Measurements from ENCODE around the gene TRIM10.
"Not testable (repeated sequence)": the region's sequence is repeated elsewhere in the genome, so short reads cannot be mapped to it uniquely, and the experiment has no call there.

The TRIM10 gene

DNA sequence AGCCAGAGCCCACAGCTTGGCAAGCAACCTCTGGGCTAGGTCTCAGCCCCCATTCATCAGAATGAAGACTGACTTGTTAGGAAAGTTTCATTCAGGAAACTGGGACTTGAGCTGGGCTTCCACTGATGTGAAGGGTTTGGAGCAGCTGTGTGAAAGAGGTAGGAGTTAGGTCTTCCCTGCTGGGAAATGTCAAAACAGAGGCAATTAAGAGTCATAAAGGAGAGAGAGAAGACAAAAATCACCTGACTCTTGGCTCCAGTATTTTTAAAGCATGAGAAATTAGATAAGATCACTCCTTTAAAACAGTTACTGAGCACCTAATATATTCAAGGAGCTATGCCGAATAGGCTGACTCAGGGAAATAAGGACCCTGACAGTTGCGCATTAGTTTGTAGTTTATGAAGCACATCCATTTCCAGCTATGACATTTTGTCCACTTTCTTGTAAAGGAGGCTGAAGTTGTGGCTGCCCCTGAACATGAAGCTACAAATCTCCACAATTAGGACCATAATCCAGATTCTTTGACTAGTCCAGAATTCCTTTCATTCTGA, 29.0 kb downstream of the TRIM10 start:
- Histone ChIP-seq H3K9me3 (ENCODE audit: low read length) (no peaks in the 10 kb centered on the region), H3K27me3 (ENCODE audit: control insufficient read depth in 1 of 2, insufficient read depth in 2 of 2, low read length in 2 of 2) (peaks cover 37 to 47% of the 10 kb centered on the region in 2 donors), H3K36me3 (ENCODE audit: insufficient read depth, low read length) (no peaks in the 10 kb centered on the region), H3K9ac (ENCODE audit: low read length) (no peak overlapping the region), H3K4me1 (ENCODE audit: insufficient read depth, low read length) (no peaks in the 10 kb centered on the region), H3K4me3 (ENCODE audit: low read depth in 1 of 2, low read length in 2 of 2) (no peak overlapping the region), H3K27ac (ENCODE audit: low read depth, low read length) (no peak overlapping the region)

DNA sequence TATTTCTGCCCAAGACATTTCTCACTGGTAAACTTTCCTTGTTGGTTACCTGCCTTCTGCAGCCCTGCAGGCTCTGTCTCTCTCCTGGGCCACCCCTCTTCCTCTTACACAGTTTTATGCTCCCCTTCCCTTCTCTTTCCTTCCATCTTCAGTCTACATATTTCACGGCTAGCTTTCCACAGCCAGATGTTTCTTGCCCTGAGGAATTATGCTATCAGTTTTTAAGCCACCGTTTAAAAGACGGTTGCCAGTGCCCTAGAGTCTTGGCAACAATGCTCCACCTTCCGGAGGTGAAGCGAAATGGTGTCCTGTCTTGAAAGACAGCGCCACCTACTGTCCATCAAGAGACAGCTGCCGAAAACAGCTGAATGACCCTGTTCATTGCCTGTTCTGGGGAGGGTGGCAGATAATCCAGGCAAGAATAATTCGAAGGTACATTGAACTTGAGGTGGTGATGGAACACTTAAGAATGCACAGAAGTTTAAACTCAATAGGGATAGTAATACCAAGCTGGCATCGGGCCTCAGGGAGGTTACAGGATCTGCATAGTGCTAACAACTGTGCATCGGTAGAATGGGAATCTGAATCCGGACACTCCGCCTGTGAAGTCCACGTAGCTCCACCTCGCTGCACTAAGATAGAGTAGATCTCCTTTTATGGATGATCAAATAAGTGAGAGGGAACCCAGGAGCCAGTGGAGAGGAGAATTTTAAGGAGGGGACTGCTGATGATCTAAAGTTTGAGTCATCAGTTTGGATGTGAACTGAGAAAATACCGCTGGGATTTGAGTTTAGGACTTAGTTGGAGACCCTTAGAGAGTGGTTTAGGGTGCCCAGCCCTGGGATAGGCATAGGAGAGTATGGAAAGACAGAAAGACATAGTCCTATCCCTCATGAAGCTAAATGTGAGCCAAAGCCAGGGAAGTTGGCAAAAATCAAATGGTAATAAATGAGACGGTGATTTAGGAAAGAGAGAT, 29.8 kb downstream of the TRIM10 start:
- no peak overlapping the region for H3K27ac ChIP-seq (ENCODE audit: low read depth, low read length)
- H3K9me3 ChIP-seq (ENCODE audit: low read length) = no peaks in the 10 kb centered on the region
- no peak overlapping the region for H3K4me3 ChIP-seq (ENCODE audit: low read depth in 1 of 2, low read length in 2 of 2)
- no peaks in the 10 kb centered on the region for H3K36me3 ChIP-seq (ENCODE audit: insufficient read depth, low read length)
- no peaks in the 10 kb centered on the region for H3K4me1 ChIP-seq (ENCODE audit: insufficient read depth, low read length)
- peaks cover 40 to 55% of the 10 kb centered on the region in 2 donors for H3K27me3 ChIP-seq (ENCODE audit: control insufficient read depth in 1 of 2, insufficient read depth in 2 of 2, low read length in 2 of 2)
- no peak overlapping the region for H3K9ac ChIP-seq (ENCODE audit: low read length)

DNA sequence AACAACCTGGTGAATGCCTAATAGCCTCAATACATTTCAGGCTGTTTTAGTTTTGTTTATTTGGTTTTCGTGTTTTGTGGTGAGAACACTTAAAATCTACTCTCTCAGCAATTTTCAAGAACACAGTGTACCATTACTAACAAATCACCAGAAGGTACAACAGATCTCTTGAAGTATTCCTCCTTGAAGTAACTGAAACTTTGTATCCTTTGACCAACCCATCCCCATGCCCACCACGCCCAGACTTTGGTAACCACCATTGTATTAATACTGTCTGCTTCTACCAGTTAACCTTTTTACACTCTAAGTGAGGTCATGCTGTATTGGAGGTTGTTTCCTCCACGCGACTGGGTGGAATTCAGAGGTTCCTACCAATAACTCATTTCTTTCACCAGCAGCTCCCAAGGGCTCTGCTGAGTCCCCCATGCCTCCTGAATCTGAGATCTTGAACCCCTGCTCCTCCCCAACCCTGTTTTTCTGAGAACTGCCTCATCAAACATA, 30.8 kb downstream of the TRIM10 start:
- Histone ChIP-seq H3K4me3 (ENCODE audit: low read depth in 1 of 2, low read length in 2 of 2) (no peak overlapping the region), H3K4me1 (ENCODE audit: insufficient read depth, low read length) (no peaks in the 10 kb centered on the region), H3K9me3 (ENCODE audit: low read length) (no peaks in the 10 kb centered on the region), H3K36me3 (ENCODE audit: insufficient read depth, low read length) (no peaks in the 10 kb centered on the region), H3K27me3 (ENCODE audit: control insufficient read depth in 1 of 2, insufficient read depth in 2 of 2, low read length in 2 of 2) (peaks cover 40 to 55% of the 10 kb centered on the region in 2 donors), H3K27ac (ENCODE audit: low read depth, low read length) (no peak overlapping the region), H3K9ac (ENCODE audit: low read length) (no peak overlapping the region)

DNA sequence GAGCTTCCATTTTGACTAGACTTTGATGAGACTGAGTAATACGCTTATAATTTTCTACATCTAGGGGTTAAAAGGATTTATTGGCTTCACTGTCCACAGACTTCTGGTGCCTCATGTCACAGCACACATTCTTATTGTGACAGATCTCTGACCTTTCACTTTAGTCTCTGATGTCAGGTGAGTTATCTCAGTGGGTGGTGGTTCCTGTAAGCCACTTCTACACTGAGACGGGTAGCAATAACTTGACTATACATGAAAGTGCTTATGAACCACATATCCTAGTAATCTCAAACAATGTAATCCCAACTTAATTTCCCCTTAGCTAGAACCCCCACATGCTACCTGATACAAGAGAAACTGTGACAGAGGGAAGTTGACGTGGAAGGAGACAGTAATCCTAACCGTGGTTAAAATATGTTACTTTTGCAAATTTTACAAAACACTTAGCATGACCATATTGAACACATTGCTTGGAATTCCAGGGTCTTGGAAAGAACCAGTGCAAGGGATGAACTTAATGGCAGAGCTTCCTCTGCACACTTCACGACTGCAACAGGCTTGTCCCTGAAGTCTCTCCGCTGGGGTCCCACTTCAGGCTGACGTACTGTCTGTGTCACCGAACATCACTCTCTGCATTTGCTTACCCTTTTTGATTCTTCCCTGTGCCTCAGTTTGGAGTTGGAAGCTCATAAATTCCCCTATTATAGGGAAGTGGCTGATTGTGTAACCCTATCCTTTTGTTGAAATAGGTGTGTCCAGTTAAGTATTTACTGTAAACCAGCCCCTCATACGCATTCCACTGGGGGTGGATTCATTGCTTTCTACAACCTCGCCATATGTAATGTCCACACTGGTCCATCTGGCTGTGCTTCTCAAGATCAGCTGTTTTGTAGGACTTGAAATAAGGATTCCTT, 31.5 kb downstream of the TRIM10 start:
- H3K27ac ChIP-seq (ENCODE audit: low read depth, low read length) = no peak overlapping the region
- H3K27me3 ChIP-seq (ENCODE audit: control insufficient read depth in 1 of 2, insufficient read depth in 2 of 2, low read length in 2 of 2) = peaks cover 40 to 51% of the 10 kb centered on the region in 2 donors
- no peak overlapping the region for H3K9ac ChIP-seq (ENCODE audit: low read length)
- no peaks in the 10 kb centered on the region for H3K9me3 ChIP-seq (ENCODE audit: low read length)
- no peak overlapping the region for H3K4me3 ChIP-seq (ENCODE audit: low read depth in 1 of 2, low read length in 2 of 2)
- no peaks in the 10 kb centered on the region for H3K4me1 ChIP-seq (ENCODE audit: insufficient read depth, low read length)
- H3K36me3 ChIP-seq (ENCODE audit: insufficient read depth, low read length) = no peaks in the 10 kb centered on the region

DNA sequence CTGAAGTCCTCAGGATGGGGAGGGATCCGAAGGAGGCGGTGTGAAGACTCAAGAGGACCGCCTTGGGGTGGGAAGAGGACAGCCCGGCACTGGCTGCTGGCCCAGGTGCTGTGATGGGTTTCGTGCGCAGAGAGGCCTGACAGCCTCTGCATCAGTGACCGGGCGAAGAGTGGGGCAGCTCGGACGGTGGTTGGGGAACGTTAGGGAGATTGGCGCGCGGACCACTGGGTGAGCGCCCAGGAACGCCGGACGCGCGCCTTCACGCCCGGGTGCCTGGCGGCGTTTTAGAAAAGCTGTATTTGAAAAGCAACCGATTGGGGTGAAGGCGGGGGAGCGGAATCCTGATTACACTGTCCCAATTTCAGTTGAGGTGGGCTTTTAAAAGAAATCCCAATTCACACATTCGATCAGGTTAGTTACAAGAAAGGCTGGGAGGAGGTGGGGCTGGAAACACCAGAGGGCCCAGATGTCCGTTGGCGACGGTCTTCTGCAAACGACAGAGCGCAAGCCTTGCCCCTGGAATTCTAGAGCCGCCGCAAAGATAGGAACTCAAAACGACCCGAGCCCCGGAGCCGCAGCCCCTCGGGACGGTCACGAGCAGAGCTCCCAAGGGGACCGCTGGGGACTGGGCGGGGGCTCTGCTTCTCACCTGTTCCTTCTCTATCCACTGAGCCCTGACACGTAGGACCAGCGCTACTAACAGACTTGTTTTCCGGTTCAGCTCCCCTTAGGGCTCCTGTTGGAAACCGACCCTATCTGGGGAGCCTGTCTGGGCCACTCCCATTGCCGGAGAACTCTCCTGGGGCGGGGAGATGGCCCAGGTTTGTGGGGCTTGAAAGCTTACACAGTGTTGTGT, 33.5 kb downstream of the TRIM10 start:
- Histone ChIP-seq H3K4me3 (ENCODE audit: low read depth in 1 of 2, low read length in 2 of 2) (no peak overlapping the region), H3K27me3 (ENCODE audit: control insufficient read depth in 1 of 2, insufficient read depth in 2 of 2, low read length in 2 of 2) (peaks cover 40 to 49% of the 10 kb centered on the region in 2 donors), H3K9me3 (ENCODE audit: low read length) (no peaks in the 10 kb centered on the region), H3K4me1 (ENCODE audit: insufficient read depth, low read length) (no peaks in the 10 kb centered on the region), H3K27ac (ENCODE audit: low read depth, low read length) (no peak overlapping the region), H3K36me3 (ENCODE audit: insufficient read depth, low read length) (no peaks in the 10 kb centered on the region), H3K9ac (ENCODE audit: low read length) (no peak overlapping the region)

DNA sequence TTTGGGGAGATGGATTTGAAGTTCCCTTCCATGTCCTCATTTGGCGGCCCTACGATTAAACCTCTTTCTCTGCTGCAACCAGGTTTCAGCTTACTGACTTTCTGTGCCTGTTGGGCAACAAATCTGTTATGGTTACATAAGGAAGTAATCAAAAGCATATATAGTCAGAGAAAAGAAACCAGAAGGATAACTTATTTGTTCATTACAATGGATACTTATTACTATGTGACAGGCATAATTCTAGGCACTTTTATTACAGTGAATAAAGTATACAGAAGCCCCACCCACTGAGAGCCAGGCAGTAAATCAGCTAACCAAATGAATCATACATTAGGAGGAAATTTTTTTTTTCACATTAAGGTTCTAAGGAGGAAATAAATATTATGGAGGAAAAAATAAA, 38.5 kb downstream of the TRIM10 start:
- no peaks in the 10 kb centered on the region for H3K9me3 ChIP-seq (ENCODE audit: low read length)
- no peak overlapping the region for H3K4me3 ChIP-seq (ENCODE audit: low read depth in 1 of 2, low read length in 2 of 2)
- peaks cover 7 to 16% of the 10 kb centered on the region in 2 donors for H3K27me3 ChIP-seq (ENCODE audit: control insufficient read depth in 1 of 2, insufficient read depth in 2 of 2, low read length in 2 of 2)
- H3K9ac ChIP-seq (ENCODE audit: low read length) = no peak overlapping the region
- H3K4me1 ChIP-seq (ENCODE audit: insufficient read depth, low read length) = no peaks in the 10 kb centered on the region
- no peak overlapping the region for H3K27ac ChIP-seq (ENCODE audit: low read depth, low read length)
- H3K36me3 ChIP-seq (ENCODE audit: insufficient read depth, low read length) = no peaks in the 10 kb centered on the region

DNA sequence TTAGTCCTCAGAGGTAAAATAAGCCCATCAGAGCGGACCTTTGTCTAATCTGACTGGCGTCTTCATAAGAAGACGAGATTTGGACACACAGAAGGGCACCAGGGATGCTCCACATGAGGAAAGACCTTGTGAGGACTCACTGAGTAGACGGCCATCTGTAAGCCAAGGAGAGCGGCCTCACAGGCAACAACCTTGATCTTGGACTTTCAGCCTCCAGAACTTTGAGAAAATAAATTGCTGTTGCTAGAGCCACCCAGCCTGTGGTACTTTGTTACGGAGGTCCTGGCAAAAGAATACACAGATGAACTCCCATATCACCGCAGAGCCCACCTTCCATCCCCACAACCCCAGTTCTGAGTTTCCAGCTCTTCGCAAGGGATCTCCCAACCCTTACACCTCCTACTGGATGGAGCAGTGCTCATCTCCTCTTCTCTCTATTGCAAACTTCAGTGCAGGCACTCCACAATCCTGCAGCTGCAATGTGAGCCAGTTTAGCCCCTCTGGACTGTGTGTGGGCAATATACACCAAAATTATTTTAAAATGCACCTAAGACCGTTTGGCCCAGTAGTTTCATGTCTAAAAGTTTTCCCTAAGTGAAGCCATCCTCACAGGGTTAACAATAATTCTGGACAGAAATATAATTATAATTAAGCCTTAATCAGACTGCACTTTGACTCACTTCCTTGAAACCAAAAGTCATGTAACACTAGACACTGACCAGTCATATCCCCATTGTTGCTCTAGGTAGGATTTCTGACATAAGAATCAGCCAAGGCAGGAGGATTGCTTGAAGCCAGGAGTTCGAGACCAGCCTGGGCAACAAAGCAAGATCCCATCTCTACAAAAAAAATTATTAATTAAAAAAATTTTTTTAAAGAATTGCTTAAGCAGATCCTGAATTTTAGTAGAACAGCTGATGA, 39.3 kb downstream of the TRIM10 start:
- H3K9me3 ChIP-seq (ENCODE audit: low read length) = no peaks in the 10 kb centered on the region
- H3K27ac ChIP-seq (ENCODE audit: low read depth, low read length) = no peak overlapping the region
- H3K9ac ChIP-seq (ENCODE audit: low read length) = no peak overlapping the region
- H3K36me3 ChIP-seq (ENCODE audit: insufficient read depth, low read length) = no peaks in the 10 kb centered on the region
- H3K4me3 ChIP-seq (ENCODE audit: low read depth in 1 of 2, low read length in 2 of 2) = no peak overlapping the region
- peaks cover 0 to 12% of the 10 kb centered on the region in 2 donors for H3K27me3 ChIP-seq (ENCODE audit: control insufficient read depth in 1 of 2, insufficient read depth in 2 of 2, low read length in 2 of 2)
- no peaks in the 10 kb centered on the region for H3K4me1 ChIP-seq (ENCODE audit: insufficient read depth, low read length)

DNA sequence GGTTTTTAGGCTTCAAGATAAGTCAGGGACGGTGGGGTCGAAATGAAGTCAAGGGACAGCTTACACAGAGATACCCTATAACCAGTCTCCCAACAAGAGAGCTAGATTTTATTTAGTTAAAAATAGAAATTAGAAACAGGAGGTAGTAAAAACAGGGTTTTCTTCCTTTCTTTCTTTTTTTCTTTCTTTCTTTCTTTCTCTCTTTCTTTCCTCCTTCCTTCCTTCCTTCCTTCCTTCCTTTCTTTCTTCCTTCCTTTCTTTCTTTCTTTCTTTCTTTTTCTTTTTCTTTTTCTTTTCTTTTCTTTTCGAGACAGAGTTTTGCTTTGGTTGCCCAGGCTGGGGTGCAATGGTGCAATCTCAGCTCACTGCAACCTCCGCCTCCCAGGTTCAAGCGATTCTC, 42.3 kb downstream of the TRIM10 start:
- not testable (repeated sequence) for H3K9me3 ChIP-seq (ENCODE audit: low read length); H3K27me3 ChIP-seq (ENCODE audit: control insufficient read depth in 1 of 2, insufficient read depth in 2 of 2, low read length in 2 of 2); H3K36me3 ChIP-seq (ENCODE audit: insufficient read depth, low read length); H3K4me3 ChIP-seq (ENCODE audit: low read depth in 1 of 2, low read length in 2 of 2); H3K4me1 ChIP-seq (ENCODE audit: insufficient read depth, low read length); H3K27ac ChIP-seq (ENCODE audit: low read depth, low read length); H3K9ac ChIP-seq (ENCODE audit: low read length)

DNA sequence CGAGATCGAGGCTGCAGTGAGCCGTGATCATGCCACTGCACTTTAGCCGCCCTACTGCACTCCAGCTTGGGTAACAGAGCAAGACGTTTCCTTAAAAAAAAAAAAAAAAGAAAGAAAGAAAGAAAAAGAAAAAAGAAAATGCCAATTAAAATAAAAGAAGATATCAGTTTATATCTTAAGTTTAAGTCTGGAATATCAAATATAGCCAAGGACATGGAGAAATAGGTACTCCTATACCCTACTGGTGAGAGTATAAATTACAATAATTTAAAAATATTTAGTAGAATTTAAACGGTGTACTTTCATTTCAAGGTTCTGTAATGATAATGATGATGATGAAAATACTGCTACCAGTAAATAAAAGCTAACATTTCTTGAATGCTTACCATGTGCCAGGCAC, 44.3 kb downstream of the TRIM10 start:
- Histone ChIP-seq H3K4me3 (ENCODE audit: low read depth in 1 of 2, low read length in 2 of 2) (no peak overlapping the region), H3K36me3 (ENCODE audit: insufficient read depth, low read length) (no peaks in the 10 kb centered on the region), H3K27ac (ENCODE audit: low read depth, low read length) (no peak overlapping the region), H3K9me3 (ENCODE audit: low read length) (no peaks in the 10 kb centered on the region), H3K4me1 (ENCODE audit: insufficient read depth, low read length) (no peaks in the 10 kb centered on the region), H3K27me3 (ENCODE audit: control insufficient read depth in 1 of 2, insufficient read depth in 2 of 2, low read length in 2 of 2) (peaks cover 4 to 5% of the 10 kb centered on the region in 2 donors), H3K9ac (ENCODE audit: low read length) (no peak overlapping the region)

DNA sequence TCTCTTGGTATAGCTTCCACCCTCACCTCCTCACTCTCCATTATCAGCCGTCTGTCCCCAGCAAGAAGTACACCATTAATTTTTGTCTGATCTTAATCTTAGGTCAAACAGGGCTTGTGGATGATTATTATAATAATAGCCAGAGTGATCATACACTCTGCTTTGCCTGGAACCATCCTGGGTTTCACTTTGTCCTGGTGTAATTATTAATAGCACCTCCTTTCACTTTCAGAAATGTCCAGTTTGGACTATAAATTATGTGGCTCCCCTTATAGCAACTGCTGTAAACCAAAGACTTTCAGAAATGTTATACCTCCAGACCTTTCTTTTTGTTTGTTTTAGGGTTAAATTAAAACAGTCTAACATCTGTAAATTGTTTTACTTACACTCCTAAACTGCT, 47.2 kb downstream of the TRIM10 start:
- no peak overlapping the region for H3K4me3 ChIP-seq (ENCODE audit: low read depth in 1 of 2, low read length in 2 of 2)
- no peaks in the 10 kb centered on the region for H3K9me3 ChIP-seq (ENCODE audit: low read length)
- no peak overlapping the region for H3K27ac ChIP-seq (ENCODE audit: low read depth, low read length)
- no peak overlapping the region for H3K9ac ChIP-seq (ENCODE audit: low read length)
- H3K36me3 ChIP-seq (ENCODE audit: insufficient read depth, low read length) = no peaks in the 10 kb centered on the region
- H3K4me1 ChIP-seq (ENCODE audit: insufficient read depth, low read length) = no peaks in the 10 kb centered on the region
- peaks cover 10 to 23% of the 10 kb centered on the region in 2 donors for H3K27me3 ChIP-seq (ENCODE audit: control insufficient read depth in 1 of 2, insufficient read depth in 2 of 2, low read length in 2 of 2)

All from muscle layer of colon (tissue), 2 donors.